Bronchial epithelial cell (primary cell): ENCODE measurements around the gene MRPS21. TPM values are rescaled to one million over a fixed set of nuclear protein-coding genes. Genes with fewer than 3 reads are reported as not detected.

Source experiments
- DNase-seq: peaks from one replicate; pipeline ENCODE4 v3.0.0-alpha.2; 2010; ENCODE audit warnings: low read depth
- FAIRE-seq: peaks from 2 replicates; lab custom pipeline; 2011; peaks lifted over from hg19 to GRCh38; lab: Jason Lieb, UNC
- H3K27me3 ChIP-seq: 2 replicates; pipeline ENCODE4 v1.5.1; 2011; ENCODE audit warnings: low read length; ENCODE audit not compliant: control insufficient read depth, insufficient read depth
- H3K36me3 ChIP-seq: 2 replicates; pipeline ENCODE4 v1.5.1; 2011; ENCODE audit warnings: low read length; ENCODE audit not compliant: control insufficient read depth, insufficient read depth
- H3K4me3 ChIP-seq: 2 replicates; pipeline ENCODE4 v1.5.1; 2011; ENCODE audit warnings: mild to moderate bottlenecking, low read depth, low read length, control low read depth
- CTCF ChIP-seq: IDR thresholded peaks from 2 replicates; pipeline ENCODE4 v1.5.1; 2011; ENCODE audit warnings: mild to moderate bottlenecking, moderate library complexity, low read length, control low read depth, inconsistent platforms; ENCODE audit not compliant: insufficient read depth, severe bottlenecking
- total RNA-seq: library from RNA; depleted of rRNA; stranded (reverse); fragments of >200 nt; gene quantifications from 2 replicates; pipeline ENCODE4 v1.2.1, GENCODE V29; 2014

The MRPS21 gene
- total RNA-seq, 1 donor from 2014 or later: 49.5 TPM

GRCh38 chr1:150283260-150283659, 10.4 kb upstream of the MRPS21 start:
- DNase-seq: no peak
- no peaks in the 10 kb centered on the region for H3K27me3 ChIP-seq
- TF ChIP-seq CTCF: no peak
- no peak for FAIRE-seq
- H3K4me3 ChIP-seq: peak overlapping the region; percentile 67
- H3K36me3 ChIP-seq: peaks cover 5% of the 10 kb centered on the region

- FAIRE-seq (no peak), DNase-seq (no peak)
- TF ChIP-seq CTCF: no peak
- Histone ChIP-seq H3K4me3 (no peak overlapping the region), H3K36me3 (peaks cover 5% of the 10 kb centered on the region), H3K27me3 (no peaks in the 10 kb centered on the region)
These were observed 5.3 kb upstream of the MRPS21 start for GRCh38 chr1:150288382-150288781.

- DNase-seq (no peak), FAIRE-seq (no peak)
- Histone ChIP-seq H3K36me3 (peaks cover 5% of the 10 kb centered on the region), H3K27me3 (no peaks in the 10 kb centered on the region), H3K4me3 (no peak overlapping the region)
- TF ChIP-seq CTCF: no peak
These were observed 4.8 kb upstream of the MRPS21 start for GRCh38 chr1:150288822-150289221.

GRCh38 chr1:150295476-150295875, 1.8 kb downstream of the MRPS21 start:
- FAIRE-seq (no peak), DNase-seq (no peak)
- TF ChIP-seq CTCF: no peak
- Histone ChIP-seq H3K27me3 (no peaks in the 10 kb centered on the region), H3K4me3 (no peak overlapping the region), H3K36me3 (peaks cover 5% of the 10 kb centered on the region)

GRCh38 chr1:150299716-150300115, 6.1 kb downstream of the MRPS21 start:
- H3K27me3 ChIP-seq: no peaks in the 10 kb centered on the region
- DNase-seq (no peak), FAIRE-seq (no peak)
- H3K36me3 ChIP-seq: peaks cover 11% of the 10 kb centered on the region
- no peak for TF ChIP-seq CTCF
- H3K4me3 ChIP-seq: no peak overlapping the region

GRCh38 chr1:150302338-150302737, 8.7 kb downstream of the MRPS21 start:
- no peak for FAIRE-seq
- Histone ChIP-seq H3K4me3 (no peak overlapping the region), H3K27me3 (no peaks in the 10 kb centered on the region), H3K36me3 (peaks cover 9% of the 10 kb centered on the region)
- TF ChIP-seq CTCF: no peak
- no peak for DNase-seq
